Panc1 (cell line): ENCODE results near the gene TSPAN17.

Experiments
- TCF7L2 ChIP-seq: IDR thresholded peaks from 2 replicates; pipeline ENCODE4 v1.6.1; 2011; ENCODE audit warnings: mild to moderate bottlenecking, low read depth, low read length, inconsistent platforms
- TF ChIP-seq, protein P1 (sequence below): fragments of 450-650 bp; IDR thresholded peaks from 2 replicates; pipeline ENCODE4 v1.5.1; 2017; ENCODE audit warnings: mild to moderate bottlenecking

DNA sequence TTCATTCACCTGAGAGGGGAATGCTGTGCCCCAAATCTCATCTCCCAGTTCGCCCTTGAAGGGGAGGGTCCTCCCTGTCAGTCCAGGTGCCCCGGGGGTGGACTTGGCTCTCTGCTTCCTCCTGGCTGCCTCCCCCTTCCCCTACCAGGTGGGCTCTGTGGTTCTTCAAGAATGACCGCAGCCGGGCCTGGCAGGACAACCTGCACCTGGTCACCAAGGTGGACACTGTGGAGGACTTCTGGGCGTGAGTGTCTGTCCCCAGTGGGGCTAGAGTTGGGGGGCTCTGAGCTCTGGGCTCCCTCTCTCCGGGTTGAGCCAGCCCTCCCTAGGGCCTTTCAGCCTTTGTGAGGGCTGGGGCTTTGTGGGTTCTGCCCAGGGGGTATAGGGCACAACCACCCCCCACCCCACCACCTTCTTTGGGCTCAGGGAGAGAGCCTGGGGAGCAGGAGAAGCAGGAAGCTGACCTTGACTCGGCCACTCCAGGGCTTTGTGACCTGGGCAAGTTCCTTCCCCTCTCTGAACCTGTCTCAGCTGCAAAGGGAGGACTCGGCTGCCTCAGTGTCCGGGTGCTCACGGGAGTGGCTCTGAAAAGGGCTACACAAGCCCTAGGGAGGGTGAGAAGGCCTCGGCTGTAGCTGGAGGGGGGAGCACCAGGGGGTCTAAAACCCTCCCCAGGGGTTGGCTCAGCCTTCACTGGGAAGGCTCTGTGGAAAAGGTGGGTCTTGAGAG lies 3.6 kb upstream of the TSPAN17 start:
- TF ChIP-seq, protein P1, sequence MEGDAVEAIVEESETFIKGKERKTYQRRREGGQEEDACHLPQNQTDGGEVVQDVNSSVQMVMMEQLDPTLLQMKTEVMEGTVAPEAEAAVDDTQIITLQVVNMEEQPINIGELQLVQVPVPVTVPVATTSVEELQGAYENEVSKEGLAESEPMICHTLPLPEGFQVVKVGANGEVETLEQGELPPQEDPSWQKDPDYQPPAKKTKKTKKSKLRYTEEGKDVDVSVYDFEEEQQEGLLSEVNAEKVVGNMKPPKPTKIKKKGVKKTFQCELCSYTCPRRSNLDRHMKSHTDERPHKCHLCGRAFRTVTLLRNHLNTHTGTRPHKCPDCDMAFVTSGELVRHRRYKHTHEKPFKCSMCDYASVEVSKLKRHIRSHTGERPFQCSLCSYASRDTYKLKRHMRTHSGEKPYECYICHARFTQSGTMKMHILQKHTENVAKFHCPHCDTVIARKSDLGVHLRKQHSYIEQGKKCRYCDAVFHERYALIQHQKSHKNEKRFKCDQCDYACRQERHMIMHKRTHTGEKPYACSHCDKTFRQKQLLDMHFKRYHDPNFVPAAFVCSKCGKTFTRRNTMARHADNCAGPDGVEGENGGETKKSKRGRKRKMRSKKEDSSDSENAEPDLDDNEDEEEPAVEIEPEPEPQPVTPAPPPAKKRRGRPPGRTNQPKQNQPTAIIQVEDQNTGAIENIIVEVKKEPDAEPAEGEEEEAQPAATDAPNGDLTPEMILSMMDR = no peak
- TF ChIP-seq TCF7L2 = no peak
